Fibroblast of the conjunctiva (primary cell): ENCODE results near the gene MYOCD.

Experiments used
- DNase-seq: peaks from one replicate; pipeline ENCODE4 v3.0.0-alpha.2; 2010; ENCODE audit warnings: low read depth

Gene MYOCD

DNA sequence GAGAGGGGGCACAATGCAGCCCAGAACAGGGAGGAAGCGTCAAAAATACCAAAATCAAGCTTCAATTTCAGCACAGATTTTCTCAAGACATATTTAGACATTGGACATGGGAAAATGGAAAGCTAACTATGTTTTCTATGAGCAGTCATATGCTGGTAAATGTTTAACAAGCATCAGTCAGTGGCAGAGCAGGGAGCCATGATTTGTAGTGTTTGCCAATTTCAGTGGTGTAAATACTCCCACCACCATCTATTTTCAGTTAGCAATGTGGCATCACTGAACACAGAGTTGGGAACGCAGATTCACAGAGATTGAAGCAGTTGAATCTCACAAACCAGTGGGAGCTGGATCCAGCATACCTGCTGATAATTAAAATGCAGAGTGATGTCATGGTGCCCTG lies 24.6 kb upstream of the MYOCD start:
- DNase-seq, result no peak

DNA sequence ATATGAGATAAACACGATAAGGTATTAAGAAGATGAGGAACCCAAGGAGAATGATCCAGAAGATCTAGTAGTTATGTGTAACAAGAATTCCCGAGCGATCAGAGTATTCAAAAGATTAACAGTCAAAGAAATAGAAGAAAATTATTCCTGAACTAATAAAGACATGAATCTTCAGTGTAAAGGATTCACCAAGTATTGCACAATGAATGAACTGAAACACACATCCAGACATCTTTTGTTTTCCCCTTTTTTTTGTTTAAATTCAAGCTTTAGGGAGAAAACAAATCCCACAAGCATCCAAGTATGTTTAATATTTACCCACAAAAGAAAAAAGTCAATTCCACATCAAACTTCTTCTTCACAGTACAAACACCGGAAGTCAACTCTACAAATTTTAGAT lies 23.7 kb upstream of the MYOCD start:
- DNase-seq, result no peak

DNA sequence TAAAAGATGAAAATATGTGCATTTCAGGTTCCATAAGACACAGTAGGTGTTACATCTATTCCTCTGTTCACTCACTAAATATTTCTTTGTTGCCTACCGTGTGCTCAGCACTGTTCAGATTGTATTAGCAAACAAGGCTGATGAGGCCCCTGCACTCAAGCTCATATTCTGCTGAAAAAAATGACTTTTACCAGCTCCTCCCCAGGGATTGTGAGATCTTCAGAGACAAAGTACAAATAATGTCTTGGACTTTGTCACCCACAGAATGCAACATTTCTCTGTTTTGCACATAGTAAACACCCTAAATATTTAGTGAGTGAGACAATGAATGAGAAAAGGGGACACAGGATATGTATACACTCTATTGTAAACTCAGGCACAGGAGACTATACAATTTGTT lies 21.9 kb upstream of the MYOCD start:
- no peak for DNase-seq

GRCh38 chr17:12644623-12645022 lies 21.1 kb upstream of the MYOCD start:
- DNase-seq, result no peak

- DNase-seq, result no peak
Observed at GRCh38 chr17:12646761-12647422, 18.8 kb upstream of the MYOCD start.

GRCh38 chr17:12648498-12648897 lies 17.2 kb upstream of the MYOCD start:
- no peak for DNase-seq

- no peak for DNase-seq
Observed at GRCh38 chr17:12655936-12656335, 9.8 kb upstream of the MYOCD start.

DNA sequence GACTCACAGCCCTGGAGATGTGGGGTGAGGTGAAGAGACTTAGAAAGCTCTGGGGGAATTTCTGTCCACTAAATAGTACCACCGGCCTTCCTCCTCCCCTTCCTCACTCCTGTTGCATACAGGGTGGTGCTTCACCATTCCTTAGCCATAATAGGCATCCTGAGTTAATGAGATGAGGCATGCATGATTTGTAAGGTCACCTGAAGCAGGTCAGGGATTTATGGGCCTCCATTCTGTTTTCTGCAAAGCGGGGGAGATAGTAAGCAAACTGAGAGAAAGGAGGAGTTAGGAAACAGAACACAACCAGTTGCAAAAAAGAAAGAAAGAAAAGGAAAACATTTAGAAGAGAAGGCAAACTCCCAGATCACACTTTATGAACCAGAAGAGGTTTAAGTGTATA lies 9.3 kb upstream of the MYOCD start:
- DNase-seq, result no peak

DNA sequence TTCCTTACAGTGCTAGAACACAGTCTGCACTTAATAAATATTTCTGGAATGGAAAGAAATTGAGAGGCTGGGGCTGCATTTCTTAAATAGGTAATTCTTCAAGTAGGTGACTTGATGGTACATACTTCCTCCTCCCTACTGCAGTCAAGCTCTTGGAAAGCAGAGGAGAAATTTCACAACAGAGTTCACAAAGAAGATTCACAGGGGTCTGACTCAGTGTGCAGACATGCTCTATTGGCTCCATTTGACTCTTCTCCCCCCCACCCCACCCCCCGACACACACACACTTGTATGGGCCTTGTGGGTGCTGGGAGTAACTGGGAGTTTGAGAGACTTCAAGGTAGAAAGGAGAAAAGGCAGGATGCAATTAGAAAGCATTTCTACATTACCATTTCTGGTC lies 6.2 kb upstream of the MYOCD start:
- DNase-seq, result peak; percentile 17

DNA sequence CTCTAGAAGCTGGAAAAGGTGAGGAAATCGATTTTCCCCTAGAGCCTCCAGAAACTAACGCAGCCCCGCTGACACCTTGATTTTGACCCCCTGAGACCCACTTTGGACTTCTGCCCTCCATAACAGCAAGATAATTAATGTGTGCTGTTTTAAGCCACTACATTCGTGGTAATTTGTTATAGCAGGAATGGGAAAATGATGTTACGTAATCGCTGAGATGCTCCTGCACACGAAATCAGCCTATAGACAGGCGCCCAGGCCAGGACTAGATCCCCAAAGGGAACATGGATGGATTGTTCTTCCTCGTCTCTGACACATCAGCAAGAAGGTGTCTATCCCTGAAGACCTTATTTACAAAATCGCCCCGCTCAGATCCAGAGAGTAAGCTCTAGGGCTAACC lies 1.4 kb upstream of the MYOCD start:
- no peak for DNase-seq

GRCh38 chr17:12664894-12665262 lies 812 bp upstream of the MYOCD start:
- no peak for DNase-seq

DNA sequence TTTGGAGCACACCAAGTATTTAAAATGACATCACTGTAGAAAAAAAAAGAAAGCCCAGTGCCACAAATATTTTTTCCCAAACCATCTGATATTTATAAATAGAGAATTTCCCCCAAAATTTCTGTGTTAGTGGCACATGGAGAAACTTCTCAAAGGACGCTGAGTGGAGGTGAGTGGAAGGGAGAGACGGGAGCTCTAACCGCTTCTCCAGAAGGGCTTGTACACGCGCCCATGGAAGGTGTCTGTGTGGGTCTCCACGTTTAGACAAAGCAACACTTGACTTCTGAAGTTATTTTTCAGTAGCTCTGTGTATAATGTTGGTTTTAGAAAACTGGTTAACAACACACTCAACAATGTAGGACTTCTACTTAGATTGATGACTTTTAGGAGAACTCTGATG lies 1.0 kb downstream of the MYOCD start:
- DNase-seq, result no peak

- peak; percentile 43 for DNase-seq
Observed at GRCh38 chr17:12667299-12667958, 1.7 kb downstream of the MYOCD start.

DNA sequence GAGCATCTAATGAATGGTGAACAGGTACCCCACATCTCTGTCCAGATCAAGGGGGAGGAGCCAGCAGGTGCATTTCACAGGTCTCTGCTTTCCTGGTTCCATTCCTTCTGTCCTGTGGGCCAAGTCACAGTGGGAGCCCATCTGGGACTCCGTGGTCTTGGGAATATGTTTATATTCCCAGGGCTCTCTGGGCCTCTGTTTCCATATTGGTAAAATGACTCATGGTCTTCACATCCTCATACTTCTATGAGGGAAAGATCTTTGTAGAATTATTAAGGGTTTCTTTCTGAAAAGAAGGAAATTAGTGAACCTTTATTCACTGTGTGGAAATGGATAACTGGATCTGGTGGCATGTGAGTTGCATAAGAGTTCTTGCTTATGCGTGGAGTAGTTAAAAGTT lies 6.2 kb downstream of the MYOCD start:
- no peak for DNase-seq

DNA sequence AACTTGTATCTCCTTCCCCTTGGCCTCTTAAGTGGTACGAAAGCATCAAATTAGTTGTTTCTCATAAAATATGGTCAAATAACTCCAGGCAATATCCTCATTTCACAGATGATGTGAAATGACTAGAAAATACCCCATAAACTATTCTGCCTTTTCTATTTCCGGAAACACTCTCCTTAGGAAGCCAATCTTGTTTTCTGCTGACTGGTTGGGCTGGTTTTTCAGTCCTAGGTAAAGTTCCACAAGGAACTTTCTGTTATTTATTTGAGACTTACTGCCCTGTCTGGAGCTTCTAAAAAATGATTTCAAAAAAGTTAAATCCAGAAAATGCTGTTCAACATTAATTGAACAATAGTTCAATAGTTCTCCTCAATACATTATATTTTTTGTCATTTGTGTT lies 7.3 kb downstream of the MYOCD start:
- no peak for DNase-seq

GRCh38 chr17:12673788-12674187 lies 8.1 kb downstream of the MYOCD start:
- no peak for DNase-seq

DNA sequence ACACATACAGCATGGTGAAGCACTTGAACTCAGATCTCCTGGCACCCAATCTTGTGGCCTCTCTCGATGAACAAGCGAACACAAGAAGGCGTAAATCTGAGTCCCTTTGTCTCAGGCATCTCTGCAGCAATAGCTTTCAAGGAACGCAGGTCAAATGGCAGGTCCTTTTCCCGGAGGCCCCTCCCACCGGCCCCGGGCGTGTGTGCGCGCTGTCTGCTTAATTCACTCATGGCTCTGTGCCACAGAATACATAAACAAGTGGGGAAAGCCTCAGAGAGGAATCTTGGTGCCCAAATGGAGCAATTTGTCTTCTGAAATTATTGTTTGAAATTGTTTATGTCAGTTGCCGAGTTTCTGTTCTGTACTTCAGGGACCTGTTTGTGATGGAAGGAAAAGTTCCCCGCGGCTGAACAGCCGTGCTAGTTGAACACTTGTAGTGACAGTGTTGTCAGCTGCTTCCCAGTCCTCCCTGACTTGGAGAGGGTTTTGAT lies 14.8 kb downstream of the MYOCD start:
- DNase-seq, result no peak

- no peak for DNase-seq
Observed at GRCh38 chr17:12680993-12681392, 15.3 kb downstream of the MYOCD start.

GRCh38 chr17:12683299-12683698 lies 17.6 kb downstream of the MYOCD start:
- DNase-seq, result no peak

GRCh38 chr17:12686486-12686885 lies 20.8 kb downstream of the MYOCD start:
- DNase-seq, result no peak

GRCh38 chr17:12688382-12688781 lies 22.7 kb downstream of the MYOCD start:
- no peak for DNase-seq

DNA sequence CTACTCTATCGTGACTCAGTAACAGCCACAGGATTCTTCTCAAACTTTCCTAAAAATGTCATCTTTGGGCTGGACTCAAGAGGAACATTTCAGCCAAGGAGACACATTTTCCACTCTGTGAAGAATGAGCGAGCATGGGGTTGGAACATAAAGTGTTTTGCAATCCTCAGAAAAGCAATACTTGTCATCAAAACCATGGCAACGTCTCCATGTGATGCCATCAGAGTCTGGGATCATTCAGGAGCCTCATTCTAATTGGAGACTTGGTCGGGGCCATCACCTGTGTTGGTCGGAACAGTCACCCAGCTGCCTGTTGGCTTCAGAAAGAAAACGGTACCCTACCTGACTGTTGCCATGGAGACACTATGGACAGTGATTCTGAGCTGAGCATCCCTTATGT lies 25.5 kb downstream of the MYOCD start:
- peak; percentile 21 for DNase-seq

DNA sequence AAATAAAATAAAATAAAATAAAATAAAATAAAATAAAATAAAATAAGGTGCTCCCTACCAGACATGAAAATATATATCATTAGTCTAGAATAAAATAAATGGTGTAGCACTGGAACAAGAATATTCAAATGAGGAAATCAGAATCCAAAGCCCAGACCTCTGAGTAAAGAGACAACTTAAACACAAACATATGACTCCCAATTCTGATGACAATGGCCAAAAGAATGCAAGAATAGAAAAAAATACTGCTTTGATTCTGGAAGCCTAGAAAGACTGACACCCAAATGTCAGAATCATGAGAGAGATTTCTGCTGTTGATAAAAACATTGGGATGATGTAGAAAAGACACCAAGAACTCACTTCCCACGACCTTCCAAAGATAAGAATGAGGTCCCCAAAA lies 27.9 kb downstream of the MYOCD start:
- DNase-seq, result no peak

DNA sequence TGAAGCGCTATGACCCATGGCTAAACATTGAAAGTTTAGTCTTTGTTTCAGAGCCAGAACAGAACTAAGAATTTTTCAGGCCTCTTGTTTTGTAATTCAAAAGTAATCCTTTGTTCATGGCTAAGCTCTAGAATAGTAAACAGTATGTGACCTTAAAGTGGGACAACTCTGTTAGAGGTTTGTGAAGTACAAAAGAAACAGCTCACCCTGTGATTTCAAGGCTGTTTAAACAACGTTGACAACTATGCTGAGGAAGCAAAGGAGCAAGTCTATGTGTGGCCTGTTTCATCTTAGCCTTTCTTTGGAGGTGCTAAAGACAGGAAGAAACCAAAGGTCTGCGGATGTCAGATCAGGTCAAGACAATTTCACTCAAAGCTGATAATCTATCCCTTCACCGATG lies 40.4 kb downstream of the MYOCD start:
- no peak for DNase-seq
